Stimulated activated CD4-positive, alpha-beta T cell treated with anti-CD3 and anti-CD28 coated beads, TNF-alpha, amount 100 ng/mL, for 1 hour (primary cell): Measurements from ENCODE around the gene GNA14.

Experiments used
- DNase-seq, 3 donors: peaks; one replicate each; pipeline ENCODE4 v3.0.0-alpha.2; 2020; ENCODE audit warnings: low read depth in 3 of 3, low spot score in 1 of 3

GNA14 gene

GRCh38 chr9:77543131-77543822 is 104.8 kb downstream of the GNA14 start:
- DNase-seq: no peak

- no peak for DNase-seq
Measured at GRCh38 chr9:77541600-77541999, 106.5 kb downstream of the GNA14 start.

GRCh38 chr9:77541055-77541454 is 107.1 kb downstream of the GNA14 start:
- no peak for DNase-seq

GRCh38 chr9:77534376-77535057 is 113.6 kb downstream of the GNA14 start:
- DNase-seq: no peak

- DNase-seq: no peak
Measured at GRCh38 chr9:77533671-77534070, 114.5 kb downstream of the GNA14 start.

GRCh38 chr9:77532607-77533006 is 115.5 kb downstream of the GNA14 start:
- DNase-seq: no peak

- no peak for DNase-seq
Measured at GRCh38 chr9:77531400-77531799, 116.7 kb downstream of the GNA14 start.

- no peak for DNase-seq
Measured at GRCh38 chr9:77523891-77524290, 124.2 kb downstream of the GNA14 start.

GRCh38 chr9:77521091-77521490 is 127.0 kb downstream of the GNA14 start:
- no peak for DNase-seq

- DNase-seq: no peak
Measured at GRCh38 chr9:77518688-77519087, 129.4 kb downstream of the GNA14 start.

GRCh38 chr9:77516781-77517180 is 131.3 kb downstream of the GNA14 start:
- DNase-seq: no peak

GRCh38 chr9:77514886-77515711 is 133.0 kb downstream of the GNA14 start:
- DNase-seq: no peak

- DNase-seq: no peak
Measured at GRCh38 chr9:77513457-77513856, 134.7 kb downstream of the GNA14 start.

- DNase-seq: no peak
Measured at GRCh38 chr9:77512876-77513275, 135.2 kb downstream of the GNA14 start.

GRCh38 chr9:77511525-77511924 is 136.6 kb downstream of the GNA14 start:
- DNase-seq: no peak

- no peak for DNase-seq
Measured at GRCh38 chr9:77510666-77511065, 137.5 kb downstream of the GNA14 start.

GRCh38 chr9:77508396-77508795 is 139.7 kb downstream of the GNA14 start:
- DNase-seq: no peak

GRCh38 chr9:77507212-77507961 is 140.7 kb downstream of the GNA14 start:
- no peak for DNase-seq

GRCh38 chr9:77505232-77505631 is 142.9 kb downstream of the GNA14 start:
- no peak for DNase-seq

- DNase-seq: no peak
Measured at GRCh38 chr9:77502568-77502967, 145.6 kb downstream of the GNA14 start.

- no peak for DNase-seq
Measured at GRCh38 chr9:77498891-77499290, 149.2 kb downstream of the GNA14 start.
